AG04450 (cell line): ENCODE data around the gene ZDHHC14. TPM values are rescaled to one million over a fixed set of nuclear protein-coding genes. Genes with fewer than 3 reads are reported as not detected.

Experiments
- CTCF ChIA-PET: fragments of 300-600, 350-600 bp; formaldehyde crosslinking; extraction: SDS; loops from one replicate; lab custom pipeline; 2022; ENCODE audit warnings: antibody characterized with exemption, inconsistent platforms; lab: Charles Lee
- POLR2A ChIA-PET: fragments of 350-600 bp; formaldehyde crosslinking; extraction: SDS; loops from one replicate; lab custom pipeline; 2021; ENCODE audit warnings: antibody characterized with exemption, inconsistent platforms; lab: Yijun Ruan, JAX
- DNase-seq: peaks from one replicate; pipeline ENCODE4 v3.0.0-alpha.2; 2011; ENCODE audit warnings: low read depth, low spot score
- H3K27ac ChIP-seq: one replicate; pipeline ENCODE4 v1.5.1; 2012; ENCODE audit warnings: low read depth, low read length, control low read depth
- H3K27me3 ChIP-seq: one replicate; pipeline ENCODE4 v1.6.0; 2012; ENCODE audit warnings: low read length; ENCODE audit not compliant: control insufficient read depth, insufficient read depth
- H3K4me3 ChIP-seq: 2 replicates; pipeline ENCODE4 v1.5.1; 2011; ENCODE audit warnings: mild to moderate bottlenecking, low read depth, low read length, control low read depth
- H3K9me3 ChIP-seq: 2 replicates; pipeline ENCODE4 v1.5.1; 2012; ENCODE audit warnings: low read length; ENCODE audit not compliant: control insufficient read depth, insufficient read depth
- CTCF ChIP-seq: IDR thresholded peaks from 2 replicates; pipeline ENCODE4 v1.5.1; 2011; ENCODE audit warnings: low read depth, low read length, control low read depth, inconsistent platforms
- polyA plus RNA-seq: library from polyadenylated mRNA; depleted of rRNA; stranded (reverse); fragments of >200 nt; gene quantifications from 2 replicates; pipeline ENCODE4 v1.2.3, GENCODE V29; 2011

Gene ZDHHC14
- polyA plus RNA-seq, 1 experiment, result 2.2 TPM

- ChIA-PET POLR2A (no interaction called here), CTCF (interaction anchor here (0.6 to 7.1 kb wide), 16 partner anchors 7 to 816 kb away, joined by 3 to 109 read pairs (median 5); partner anchors contain the start of gene TMEM242)
- TF ChIP-seq CTCF, result no peak
- DNase-seq, result no peak
- Histone ChIP-seq H3K27ac (peak overlapping the region; percentile 31), H3K27me3 (no peaks in the 10 kb centered on the region), H3K9me3 (no peaks in the 10 kb centered on the region), H3K4me3 (no peak overlapping the region)
These were observed 287.7 kb downstream of the ZDHHC14 start for GRCh38 chr6:157668713-157669112.

GRCh38 chr6:157669323-157669722 is 288.3 kb downstream of the ZDHHC14 start:
- CTCF ChIA-PET, result interaction anchor here (0.7 to 7.1 kb wide), 7 partner anchors 12 to 353 kb away, joined by 3 to 109 read pairs (median 12); partner anchors contain the start of gene TMEM242
- Histone ChIP-seq H3K9me3 (no peaks in the 10 kb centered on the region), H3K4me3 (no peak overlapping the region), H3K27ac (no peak overlapping the region), H3K27me3 (no peaks in the 10 kb centered on the region)
- POLR2A ChIA-PET, result interaction anchor here (0.9 kb wide), 1 partner anchor 346 kb away, joined by 4 read pairs; the partner anchor contains the start of gene TMEM242
- DNase-seq, result no peak
- TF ChIP-seq CTCF, result no peak

- no peaks in the 10 kb centered on the region for H3K27me3 ChIP-seq
- peak; percentile 37 for DNase-seq
- H3K4me3 ChIP-seq, result peak overlapping the region; percentile 35
- CTCF ChIA-PET, result interaction anchor here (0.9 to 7.1 kb wide), 6 partner anchors 13 to 353 kb away, joined by 3 to 109 read pairs (median 13); partner anchors contain the start of gene TMEM242
- POLR2A ChIA-PET, result interaction anchor here (0.5 to 0.9 kb wide), 2 partner anchors 46 to 347 kb away, joined by 4 to 6 read pairs; partner anchors contain the start of gene TMEM242
- TF ChIP-seq CTCF, result peak; percentile 42
- no peaks in the 10 kb centered on the region; the same call in 1 of the 2 replicates for H3K9me3 ChIP-seq
- peak overlapping the region; percentile 31 for H3K27ac ChIP-seq
These were observed 288.8 kb downstream of the ZDHHC14 start for GRCh38 chr6:157669747-157670216.

- POLR2A ChIA-PET, result interaction anchor here (0.5 kb wide), 1 partner anchor 45 kb away, joined by 6 read pairs; no protein-coding TSS in a partner anchor
- Histone ChIP-seq H3K27me3 (peaks cover 2% of the 10 kb centered on the region), H3K27ac (no peak overlapping the region), H3K4me3 (no peak overlapping the region), H3K9me3 (no peaks in the 10 kb centered on the region; the same call in 1 of the 2 replicates)
- TF ChIP-seq CTCF, result no peak
- no peak for DNase-seq
- CTCF ChIA-PET, result interaction anchor here (0.7 to 7.1 kb wide), 5 partner anchors 86 to 354 kb away, joined by 3 to 109 read pairs (median 12); partner anchors contain the start of gene TMEM242
These were observed 289.6 kb downstream of the ZDHHC14 start for GRCh38 chr6:157670466-157671186.
